ENCODE results near the gene STARD5. TPM values are rescaled to one million over a fixed set of nuclear protein-coding genes. Genes with fewer than 3 reads are reported as not detected.

Gene STARD5
- total RNA-seq, 1 donor from 2014 or later, result 2.4 TPM

DNA sequence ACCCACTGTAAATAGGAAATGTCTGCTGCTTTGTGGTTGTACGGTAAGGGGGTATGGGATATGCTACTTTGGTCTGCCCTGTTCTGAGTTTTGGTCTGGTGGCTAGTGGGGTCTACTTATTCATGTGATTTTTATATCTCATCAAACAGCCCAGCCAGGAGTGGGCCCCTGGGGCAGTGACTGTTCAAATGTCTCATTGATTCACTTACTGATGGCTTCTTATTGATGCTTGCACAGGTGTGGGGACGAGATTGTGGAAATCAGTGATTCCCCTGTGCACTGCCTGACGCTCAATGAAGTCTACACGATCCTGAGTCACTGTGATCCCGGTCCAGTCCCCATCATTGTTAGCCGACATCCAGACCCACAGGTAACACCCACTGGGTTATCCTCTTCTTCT lies 38.5 kb downstream of the STARD5 start:
- no peaks in the 10 kb centered on the region for H3K36me3 Mint-ChIP-seq (ENCODE audit: low read depth)

DNA sequence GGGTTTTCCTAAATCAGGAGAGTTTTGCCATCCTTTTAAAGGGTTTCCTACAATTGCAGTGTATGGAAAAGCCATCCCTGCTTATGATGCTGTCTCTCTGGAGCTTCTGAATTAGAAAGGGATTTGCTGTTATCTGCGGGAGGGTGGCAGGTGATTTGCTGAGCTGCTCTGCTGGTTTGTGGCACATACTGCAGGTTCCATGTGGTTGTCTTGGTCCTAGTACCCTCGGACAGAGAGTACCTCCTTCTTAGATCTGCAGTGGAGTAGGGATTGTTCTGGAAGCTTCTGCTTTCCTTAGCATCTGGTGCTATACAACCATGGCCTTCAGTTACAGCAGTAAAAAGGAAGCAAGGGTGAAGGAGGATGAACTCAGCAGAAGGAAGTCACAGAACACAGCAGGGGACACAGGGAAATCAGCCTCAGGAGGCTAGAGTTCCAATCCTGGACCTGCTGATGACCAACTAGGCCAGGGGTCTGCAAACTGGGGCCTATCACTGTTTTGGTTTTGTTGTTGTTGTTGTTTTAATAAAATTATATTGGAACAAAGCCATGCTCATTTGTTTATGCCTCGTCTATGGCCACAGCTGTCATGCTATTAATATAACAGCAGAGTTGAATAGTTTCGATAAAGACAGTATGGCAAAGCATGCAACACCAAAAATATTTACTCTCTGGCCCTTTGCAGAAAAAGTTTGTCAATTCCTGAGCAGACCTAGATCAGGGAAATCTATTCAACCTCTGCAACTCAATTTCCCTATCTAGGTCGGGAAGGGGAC lies 39.5 kb downstream of the STARD5 start:
- Mint-ChIP-seq H3K27ac (ENCODE audit: unreplicated experiment) (no peak overlapping the region), H3K9me3 (no peaks in the 10 kb centered on the region), H3K4me1 (no peaks in the 10 kb centered on the region), H3K4me3 (no peak overlapping the region), H3K36me3 (ENCODE audit: low read depth) (no peaks in the 10 kb centered on the region), H3K27me3 (ENCODE audit: low read depth) (no peaks in the 10 kb centered on the region)
- TF ChIP-seq, protein P1, sequence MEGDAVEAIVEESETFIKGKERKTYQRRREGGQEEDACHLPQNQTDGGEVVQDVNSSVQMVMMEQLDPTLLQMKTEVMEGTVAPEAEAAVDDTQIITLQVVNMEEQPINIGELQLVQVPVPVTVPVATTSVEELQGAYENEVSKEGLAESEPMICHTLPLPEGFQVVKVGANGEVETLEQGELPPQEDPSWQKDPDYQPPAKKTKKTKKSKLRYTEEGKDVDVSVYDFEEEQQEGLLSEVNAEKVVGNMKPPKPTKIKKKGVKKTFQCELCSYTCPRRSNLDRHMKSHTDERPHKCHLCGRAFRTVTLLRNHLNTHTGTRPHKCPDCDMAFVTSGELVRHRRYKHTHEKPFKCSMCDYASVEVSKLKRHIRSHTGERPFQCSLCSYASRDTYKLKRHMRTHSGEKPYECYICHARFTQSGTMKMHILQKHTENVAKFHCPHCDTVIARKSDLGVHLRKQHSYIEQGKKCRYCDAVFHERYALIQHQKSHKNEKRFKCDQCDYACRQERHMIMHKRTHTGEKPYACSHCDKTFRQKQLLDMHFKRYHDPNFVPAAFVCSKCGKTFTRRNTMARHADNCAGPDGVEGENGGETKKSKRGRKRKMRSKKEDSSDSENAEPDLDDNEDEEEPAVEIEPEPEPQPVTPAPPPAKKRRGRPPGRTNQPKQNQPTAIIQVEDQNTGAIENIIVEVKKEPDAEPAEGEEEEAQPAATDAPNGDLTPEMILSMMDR (conservative IDR thresholded peaks at IDR 0.05), result no peak
- DNase-seq (ENCODE audit: low read depth, low spot score), result no peak

More for the DNA sequence above, 38.5 kb downstream of the STARD5 start:
- Mint-ChIP-seq H3K4me3 (no peak overlapping the region), H3K27ac (ENCODE audit: unreplicated experiment) (no peak overlapping the region), H3K27me3 (ENCODE audit: low read depth) (no peaks in the 10 kb centered on the region), H3K4me1 (no peaks in the 10 kb centered on the region), H3K9me3 (no peaks in the 10 kb centered on the region)
- TF ChIP-seq, protein P1 (conservative IDR thresholded peaks at IDR 0.05), result no peak
- no peak for DNase-seq (ENCODE audit: low read depth, low spot score)

DNA sequence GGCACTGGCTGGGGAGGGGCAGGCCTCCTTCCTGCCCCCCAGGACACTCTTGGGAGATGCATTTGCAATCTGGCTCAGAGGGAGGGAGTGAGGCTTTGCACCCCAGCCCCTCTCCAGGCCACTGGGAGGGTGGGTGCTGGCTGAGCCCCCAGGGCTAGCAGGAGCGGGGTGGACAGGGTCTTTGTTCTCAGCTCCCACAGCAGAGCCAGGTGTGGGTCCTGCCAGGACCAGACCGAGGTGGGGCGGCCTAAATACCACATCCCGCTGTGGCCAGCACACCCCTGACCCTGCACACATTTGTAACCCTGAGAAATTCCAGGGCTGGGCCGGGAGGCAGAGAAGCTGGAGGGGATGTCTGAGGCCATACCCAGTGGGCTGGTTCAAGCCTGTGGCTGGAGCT lies 41.0 kb downstream of the STARD5 start:
- DNase-seq (ENCODE audit: low read depth, low spot score), result no peak
- Mint-ChIP-seq H3K36me3 (ENCODE audit: low read depth) (peaks cover 5% of the 10 kb centered on the region), H3K4me1 (no peaks in the 10 kb centered on the region), H3K27me3 (ENCODE audit: low read depth) (no peaks in the 10 kb centered on the region), H3K27ac (ENCODE audit: unreplicated experiment) (no peak overlapping the region), H3K9me3 (peaks cover 6% of the 10 kb centered on the region), H3K4me3 (no peak overlapping the region)
- TF ChIP-seq, protein P1 (conservative IDR thresholded peaks at IDR 0.05), result no peak

DNA sequence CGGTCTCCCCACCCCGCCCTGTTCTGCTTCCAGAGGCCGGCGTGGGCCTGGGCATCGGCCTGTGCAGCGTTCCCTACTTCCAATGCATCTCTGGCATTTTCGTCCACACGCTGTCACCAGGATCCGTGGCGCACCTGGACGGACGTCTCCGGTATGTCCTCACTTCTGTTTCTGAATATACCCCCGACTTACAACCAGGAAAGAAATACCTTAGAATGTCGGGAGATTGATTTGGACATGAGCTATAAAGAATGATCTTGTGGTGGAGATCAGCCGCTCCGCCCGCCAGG lies 41.4 kb downstream of the STARD5 start:
- H3K4me1 Mint-ChIP-seq, result no peaks in the 10 kb centered on the region
- H3K27ac Mint-ChIP-seq (ENCODE audit: unreplicated experiment), result no peak overlapping the region
- peaks cover 7% of the 10 kb centered on the region for H3K9me3 Mint-ChIP-seq
- TF ChIP-seq, protein P1 (conservative IDR thresholded peaks at IDR 0.05), result no peak
- H3K27me3 Mint-ChIP-seq (ENCODE audit: low read depth), result no peaks in the 10 kb centered on the region
- no peak overlapping the region for H3K4me3 Mint-ChIP-seq
- no peak for DNase-seq (ENCODE audit: low read depth, low spot score)
- H3K36me3 Mint-ChIP-seq (ENCODE audit: low read depth), result peaks cover 7% of the 10 kb centered on the region

DNA sequence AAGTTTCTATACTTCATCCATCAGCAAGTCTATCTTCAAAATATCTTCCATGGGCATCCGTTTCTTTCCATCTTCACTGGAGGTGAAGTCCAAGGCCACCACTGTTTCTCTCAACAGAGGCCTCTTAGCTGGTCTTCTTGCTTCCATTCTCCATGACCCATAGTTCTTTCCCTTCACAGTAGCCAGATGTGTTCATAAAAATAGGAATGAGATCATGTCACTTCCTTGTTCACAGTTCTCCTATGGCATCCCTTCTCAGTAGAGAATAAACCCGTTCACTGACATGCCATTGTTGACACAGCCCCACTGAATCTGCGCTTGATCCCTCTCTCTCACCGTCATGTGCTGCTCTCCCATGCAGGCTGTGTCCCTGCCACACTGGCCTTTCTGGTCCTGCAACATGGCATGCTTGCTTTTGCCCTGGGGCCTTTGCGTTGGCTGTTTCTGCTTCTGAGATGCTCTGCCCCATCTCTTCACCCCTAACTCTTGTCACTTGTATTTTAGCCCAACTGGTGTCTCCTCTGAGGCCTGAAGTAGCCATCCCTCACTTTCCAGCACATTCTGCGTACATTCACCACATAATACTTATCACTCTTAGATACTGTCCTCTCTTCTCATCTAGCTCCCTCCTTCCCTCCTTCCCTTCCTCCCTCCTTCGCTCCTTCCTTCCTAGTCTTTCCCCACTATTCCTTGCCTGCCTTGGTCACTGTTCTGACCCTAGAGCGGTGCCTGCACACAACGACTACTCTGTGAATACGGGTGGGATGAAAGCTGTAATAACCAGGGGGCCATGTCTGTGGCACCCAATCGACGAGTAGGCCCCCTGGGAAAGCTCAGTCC lies 42.0 kb downstream of the STARD5 start:
- Mint-ChIP-seq H3K27ac (ENCODE audit: unreplicated experiment) (no peak overlapping the region), H3K4me1 (no peaks in the 10 kb centered on the region), H3K36me3 (ENCODE audit: low read depth) (peaks cover 10% of the 10 kb centered on the region), H3K9me3 (peaks cover 10% of the 10 kb centered on the region), H3K4me3 (no peak overlapping the region), H3K27me3 (ENCODE audit: low read depth) (no peaks in the 10 kb centered on the region)
- TF ChIP-seq, protein P1 (conservative IDR thresholded peaks at IDR 0.05), result no peak
- DNase-seq (ENCODE audit: low read depth, low spot score), result no peak
